ENCODE results near the gene EGFR. TPM values are rescaled to one million over a fixed set of nuclear protein-coding genes. Genes with fewer than 3 reads are reported as not detected.

EGFR gene
- total and polyA plus RNA-seq, 5 donors from 2014 or later, result not detected

DNA sequence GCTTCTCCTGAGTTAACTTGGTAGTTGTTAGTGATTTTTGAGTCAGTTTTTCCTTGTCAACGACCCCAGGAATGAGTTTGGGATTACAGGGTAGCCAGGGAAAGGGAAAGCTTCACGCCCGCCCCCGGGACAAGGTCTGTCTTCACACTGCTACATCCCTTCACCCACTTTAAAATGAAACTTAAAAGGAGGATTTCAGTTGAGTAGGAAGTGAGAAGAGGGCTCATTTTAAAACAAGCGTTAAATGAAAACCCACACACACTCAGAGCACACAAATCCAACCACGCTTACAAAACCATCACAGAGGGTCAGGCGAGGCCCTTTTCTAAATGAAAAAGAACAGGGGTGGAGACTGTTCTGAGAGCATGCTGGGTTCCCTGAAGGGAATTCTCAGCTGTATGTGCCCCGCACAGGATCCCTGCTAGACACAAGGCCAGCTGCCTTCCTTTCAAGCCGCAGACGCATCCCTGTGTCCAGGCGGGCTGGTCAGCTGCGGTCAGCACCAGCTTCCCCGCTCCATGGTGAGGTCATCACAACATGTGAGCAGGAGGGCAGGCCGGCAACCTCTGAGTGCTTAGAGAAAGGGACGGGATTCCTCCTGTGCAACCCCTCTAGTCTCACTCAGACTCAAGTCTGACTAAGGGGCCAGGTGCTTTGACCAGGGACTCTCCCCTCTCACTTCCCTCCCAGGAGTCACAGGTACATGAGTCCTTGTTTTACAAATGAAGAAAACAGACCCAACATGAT lies 111.8 kb downstream of the EGFR start:
- Histone ChIP-seq H3K36me3 (ENCODE audit: control insufficient read depth, insufficient read depth, low read length) (no peaks in the 10 kb centered on the region), H3K9me3 (ENCODE audit: control insufficient read depth in 2 of 2, low read length in 2 of 2) (no peaks in the 10 kb centered on the region), H3K27me3 (ENCODE audit: control insufficient read depth, insufficient read depth, low read length) (no peaks in the 10 kb centered on the region), H3K4me1 (ENCODE audit: control insufficient read depth, insufficient read depth, low read length, poor library complexity, severe bottlenecking) (no peaks in the 10 kb centered on the region), H3K27ac (ENCODE audit: insufficient read depth, low read length, poor library complexity, severe bottlenecking) (no peak overlapping the region), H3K4me3 (ENCODE audit: low read depth, low read length) (no peak overlapping the region)
- Mint-ChIP-seq H3K27ac (no peak overlapping the region), H3K27me3 (peaks cover 16% of the 10 kb centered on the region), H3K36me3 (no peaks in the 10 kb centered on the region), H3K4me3 (no peak overlapping the region), H3K4me1 (no peaks in the 10 kb centered on the region), H3K9me3 (peaks cover 0 to 4% (median 0%) of the 10 kb centered on the region in 7 donors)
- DNase-seq, result no peak
- no peak for ATAC-seq (ENCODE audit: low read depth in 2 of 2)

DNA sequence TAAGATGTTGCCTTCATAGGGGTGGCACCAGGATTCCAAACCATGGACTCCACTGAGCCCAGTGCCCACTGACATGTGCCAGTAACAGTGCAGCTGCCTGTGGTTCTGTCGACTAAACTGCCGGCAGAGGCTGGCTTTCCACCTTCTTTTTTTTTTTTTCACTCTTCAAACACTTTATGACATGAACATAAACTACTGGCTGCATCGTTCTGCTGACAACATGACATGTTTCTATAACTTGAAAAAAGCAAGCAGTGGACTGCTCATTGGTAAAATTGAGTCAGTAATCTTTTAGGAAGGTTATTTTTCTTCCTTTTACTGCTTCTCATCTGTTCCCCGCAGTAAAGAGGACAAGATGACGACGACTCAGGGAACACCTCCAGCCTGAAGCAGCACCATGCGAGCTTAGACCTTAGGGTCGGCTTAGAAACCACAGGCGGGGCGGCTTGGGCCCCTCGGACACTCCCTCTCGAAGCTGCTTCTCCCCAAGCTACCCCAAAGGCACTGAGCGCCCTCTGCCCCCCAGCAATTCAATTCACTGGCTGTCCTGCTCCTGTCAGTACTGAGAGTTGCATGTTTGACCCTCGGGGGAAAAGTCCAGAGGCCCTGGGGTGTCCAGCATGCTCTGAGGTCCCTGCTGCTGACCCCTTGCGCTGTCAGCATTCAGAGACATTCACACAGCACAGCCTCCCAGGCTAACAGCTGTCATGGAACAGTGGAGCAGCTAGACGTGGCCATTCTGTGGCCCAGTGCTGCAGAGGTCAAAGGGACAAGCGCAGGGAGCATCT lies 112.5 kb downstream of the EGFR start:
- Mint-ChIP-seq H3K9me3 (peaks cover 0 to 4% (median 0%) of the 10 kb centered on the region in 7 donors), H3K4me1 (no peaks in the 10 kb centered on the region), H3K27me3 (peaks cover 16% of the 10 kb centered on the region), H3K4me3 (no peak overlapping the region), H3K27ac (no peak overlapping the region), H3K36me3 (no peaks in the 10 kb centered on the region)
- DNase-seq, result no peak
- Histone ChIP-seq H3K4me1 (ENCODE audit: control insufficient read depth, insufficient read depth, low read length, poor library complexity, severe bottlenecking) (no peaks in the 10 kb centered on the region), H3K27ac (ENCODE audit: insufficient read depth, low read length, poor library complexity, severe bottlenecking) (no peak overlapping the region), H3K36me3 (ENCODE audit: control insufficient read depth, insufficient read depth, low read length) (no peaks in the 10 kb centered on the region), H3K27me3 (ENCODE audit: control insufficient read depth, insufficient read depth, low read length) (no peaks in the 10 kb centered on the region), H3K9me3 (ENCODE audit: control insufficient read depth in 2 of 2, low read length in 2 of 2) (no peaks in the 10 kb centered on the region), H3K4me3 (ENCODE audit: low read depth, low read length) (no peak overlapping the region)
- no peak for ATAC-seq (ENCODE audit: low read depth in 2 of 2)

DNA sequence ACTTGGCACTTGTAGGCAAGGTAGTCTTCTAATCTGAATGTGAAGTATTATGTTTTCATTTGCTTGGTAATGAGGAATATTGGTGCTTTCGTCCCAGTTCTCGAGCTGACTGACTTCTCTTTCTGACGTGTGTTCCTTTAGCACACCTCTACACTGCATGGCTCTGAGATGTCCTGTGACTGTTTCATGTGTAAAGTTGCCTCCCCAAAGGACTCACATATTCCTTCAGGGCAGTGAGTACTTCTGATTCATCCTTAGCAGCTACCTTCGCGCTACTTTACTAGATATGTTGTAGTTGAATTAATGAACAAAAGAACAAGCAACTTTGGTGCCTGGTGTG lies 113.7 kb downstream of the EGFR start:
- H3K27ac Mint-ChIP-seq, result no peak overlapping the region
- H3K36me3 Mint-ChIP-seq, result no peaks in the 10 kb centered on the region
- Histone ChIP-seq H3K9me3 (ENCODE audit: control insufficient read depth in 2 of 2, low read length in 2 of 2) (no peaks in the 10 kb centered on the region), H3K27me3 (ENCODE audit: control insufficient read depth, insufficient read depth, low read length) (no peaks in the 10 kb centered on the region), H3K36me3 (ENCODE audit: control insufficient read depth, insufficient read depth, low read length) (no peaks in the 10 kb centered on the region), H3K4me3 (ENCODE audit: low read depth, low read length) (no peak overlapping the region), H3K4me1 (ENCODE audit: control insufficient read depth, insufficient read depth, low read length, poor library complexity, severe bottlenecking) (no peaks in the 10 kb centered on the region), H3K27ac (ENCODE audit: insufficient read depth, low read length, poor library complexity, severe bottlenecking) (no peak overlapping the region)
- no peaks in the 10 kb centered on the region for H3K4me1 Mint-ChIP-seq
- H3K27me3 Mint-ChIP-seq, result peaks cover 16% of the 10 kb centered on the region
- DNase-seq (no peak), ATAC-seq (ENCODE audit: low read depth in 2 of 2) (no peak)
- no peak overlapping the region for H3K4me3 Mint-ChIP-seq
- H3K9me3 Mint-ChIP-seq, result peaks cover 0 to 5% (median 0%) of the 10 kb centered on the region in 7 donors

DNA sequence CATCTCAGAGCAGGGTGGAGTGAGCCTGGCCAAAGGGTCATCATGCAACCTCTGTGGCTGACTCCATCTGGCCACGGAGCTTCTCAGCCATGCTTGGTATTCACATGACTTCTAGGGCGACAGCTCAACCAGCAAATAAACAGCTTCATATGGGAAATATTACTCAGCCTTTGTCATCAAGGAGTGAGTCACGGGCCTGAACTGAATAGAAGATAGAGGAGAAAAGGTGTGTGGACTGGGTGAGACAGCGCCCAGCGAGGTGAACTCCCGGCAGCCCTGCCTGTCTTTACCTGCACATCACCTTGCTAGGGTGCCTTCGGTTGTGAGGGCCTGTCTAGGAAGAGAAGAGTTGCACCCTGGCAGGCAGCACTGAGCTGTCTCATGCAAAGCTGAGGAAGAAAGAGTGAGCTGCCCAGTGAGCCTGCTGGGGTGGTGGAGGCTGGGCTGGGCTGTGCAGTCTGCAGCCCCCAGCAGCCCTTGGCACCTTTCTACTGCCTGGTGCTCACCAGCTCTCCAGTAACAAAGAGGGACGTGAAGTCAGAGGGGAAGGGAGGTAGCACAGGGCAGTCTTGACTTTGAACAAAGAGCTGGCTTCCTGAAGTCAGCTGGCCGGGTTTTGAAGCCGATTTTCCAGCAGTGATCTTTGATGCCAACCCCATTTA lies 114.2 kb downstream of the EGFR start:
- ATAC-seq (ENCODE audit: low read depth in 2 of 2) (no peak), DNase-seq (no peak)
- Mint-ChIP-seq H3K9me3 (peaks cover 0 to 9% (median 3%) of the 10 kb centered on the region in 7 donors), H3K36me3 (no peaks in the 10 kb centered on the region), H3K4me1 (no peaks in the 10 kb centered on the region), H3K4me3 (no peak overlapping the region), H3K27ac (no peak overlapping the region), H3K27me3 (peaks cover 16% of the 10 kb centered on the region)
- Histone ChIP-seq H3K4me1 (ENCODE audit: control insufficient read depth, insufficient read depth, low read length, poor library complexity, severe bottlenecking) (no peaks in the 10 kb centered on the region), H3K9me3 (ENCODE audit: control insufficient read depth in 2 of 2, low read length in 2 of 2) (no peaks in the 10 kb centered on the region), H3K27me3 (ENCODE audit: control insufficient read depth, insufficient read depth, low read length) (no peaks in the 10 kb centered on the region), H3K27ac (ENCODE audit: insufficient read depth, low read length, poor library complexity, severe bottlenecking) (no peak overlapping the region), H3K4me3 (ENCODE audit: low read depth, low read length) (no peak overlapping the region), H3K36me3 (ENCODE audit: control insufficient read depth, insufficient read depth, low read length) (no peaks in the 10 kb centered on the region)

DNA sequence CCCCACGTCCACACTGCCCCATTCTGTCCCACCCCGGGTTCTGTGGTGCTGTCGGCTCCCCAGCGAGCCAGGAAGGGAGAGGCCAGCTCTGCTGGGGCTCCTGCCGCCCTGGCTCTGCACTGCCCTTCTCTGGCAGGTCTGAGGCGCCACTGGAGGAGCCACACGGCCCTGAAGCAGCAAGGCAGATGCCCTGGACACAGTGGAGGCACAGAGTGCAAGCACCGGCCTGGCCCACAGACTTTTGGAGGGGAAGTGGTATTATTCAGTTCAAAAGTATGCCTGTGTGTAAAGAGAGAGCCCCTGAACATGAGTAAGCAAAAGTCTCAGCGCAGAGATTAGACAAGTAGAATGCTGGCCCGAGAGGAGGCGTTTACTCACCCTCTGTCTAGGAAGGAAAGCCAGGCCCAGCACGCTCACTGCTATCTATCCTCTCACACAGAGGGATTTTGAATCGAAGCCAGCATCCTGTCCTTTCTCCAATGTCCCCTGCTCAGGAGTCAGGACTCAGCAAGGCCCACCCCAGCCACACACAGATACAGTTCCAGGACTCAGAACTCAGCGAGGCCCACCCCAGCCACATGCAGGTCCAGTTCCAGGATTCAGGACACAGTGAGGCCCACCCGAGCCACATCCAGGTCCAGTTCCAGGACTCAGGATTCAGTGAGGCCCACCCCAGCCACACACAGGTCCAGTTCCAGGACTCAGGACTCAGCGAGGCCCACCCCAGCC lies 115.0 kb downstream of the EGFR start:
- H3K36me3 ChIP-seq (ENCODE audit: control insufficient read depth, insufficient read depth, low read length), result no peaks in the 10 kb centered on the region
- ATAC-seq (ENCODE audit: low read depth in 2 of 2) (no peak), DNase-seq (no peak)
- no peaks in the 10 kb centered on the region for H3K36me3 Mint-ChIP-seq
- H3K9me3 Mint-ChIP-seq, result peaks cover 0 to 12% (median 3%) of the 10 kb centered on the region in 7 donors
- H3K27ac Mint-ChIP-seq, result no peak overlapping the region
- no peak overlapping the region for H3K4me3 ChIP-seq (ENCODE audit: low read depth, low read length)
- H3K27me3 Mint-ChIP-seq, result peaks cover 16% of the 10 kb centered on the region
- no peak overlapping the region for H3K27ac ChIP-seq (ENCODE audit: insufficient read depth, low read length, poor library complexity, severe bottlenecking)
- no peaks in the 10 kb centered on the region for H3K4me1 ChIP-seq (ENCODE audit: control insufficient read depth, insufficient read depth, low read length, poor library complexity, severe bottlenecking)
- no peaks in the 10 kb centered on the region for H3K4me1 Mint-ChIP-seq
- H3K4me3 Mint-ChIP-seq, result no peak overlapping the region
- peaks cover under 1% of the 10 kb centered on the region for H3K27me3 ChIP-seq (ENCODE audit: control insufficient read depth, insufficient read depth, low read length)
- H3K9me3 ChIP-seq (ENCODE audit: control insufficient read depth in 2 of 2, low read length in 2 of 2), result peaks cover 0 to 2% of the 10 kb centered on the region in 2 experiments

DNA sequence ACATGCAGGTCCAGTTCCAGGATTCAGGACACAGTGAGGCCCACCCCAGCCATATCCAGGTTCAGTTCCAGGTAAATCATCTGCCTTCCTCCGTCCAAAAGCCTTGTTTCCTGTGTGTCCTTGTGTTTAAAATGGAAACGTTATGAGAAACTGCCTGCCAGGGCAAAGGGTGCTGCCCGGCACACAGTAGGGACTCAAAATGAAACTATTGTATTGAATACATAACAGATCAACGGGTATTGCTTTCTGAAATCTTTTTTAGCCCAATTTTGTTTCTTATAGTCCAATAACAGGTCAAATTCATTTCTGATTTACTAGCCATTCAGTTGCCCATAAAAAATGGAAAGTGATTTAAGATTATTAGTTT lies 115.5 kb downstream of the EGFR start:
- peaks cover 0 to 5% of the 10 kb centered on the region in 2 experiments for H3K9me3 ChIP-seq (ENCODE audit: control insufficient read depth in 2 of 2, low read length in 2 of 2)
- Mint-ChIP-seq H3K27ac (no peak overlapping the region), H3K27me3 (peaks cover 11% of the 10 kb centered on the region), H3K4me1 (no peaks in the 10 kb centered on the region), H3K4me3 (no peak overlapping the region), H3K36me3 (no peaks in the 10 kb centered on the region), H3K9me3 (peaks cover 0 to 14% (median 3%) of the 10 kb centered on the region in 7 donors)
- peaks cover 2% of the 10 kb centered on the region for H3K27me3 ChIP-seq (ENCODE audit: control insufficient read depth, insufficient read depth, low read length)
- H3K4me1 ChIP-seq (ENCODE audit: control insufficient read depth, insufficient read depth, low read length, poor library complexity, severe bottlenecking), result no peaks in the 10 kb centered on the region
- DNase-seq (no peak), ATAC-seq (ENCODE audit: low read depth in 2 of 2) (no peak)
- no peaks in the 10 kb centered on the region for H3K36me3 ChIP-seq (ENCODE audit: control insufficient read depth, insufficient read depth, low read length)
- H3K27ac ChIP-seq (ENCODE audit: insufficient read depth, low read length, poor library complexity, severe bottlenecking), result no peak overlapping the region
- H3K4me3 ChIP-seq (ENCODE audit: low read depth, low read length), result no peak overlapping the region

DNA sequence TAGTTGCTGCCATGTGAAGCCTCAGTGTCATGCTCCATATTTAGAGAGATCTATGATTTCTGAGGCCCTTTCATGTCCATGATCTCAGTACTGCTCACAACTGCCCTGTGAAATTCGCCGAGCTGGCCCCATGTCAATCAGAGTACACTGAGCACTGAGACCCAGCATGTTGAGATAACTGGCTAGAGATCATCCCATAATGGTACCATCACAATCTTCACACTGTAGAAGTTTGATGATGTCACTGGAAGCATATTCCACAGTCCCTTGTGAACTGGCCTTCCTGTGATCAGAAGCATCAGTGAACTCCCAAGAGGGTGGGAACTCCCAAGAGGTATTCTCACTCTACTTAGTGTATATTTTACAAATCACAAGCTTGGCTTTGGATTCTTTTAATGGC lies 116.0 kb downstream of the EGFR start:
- H3K27ac ChIP-seq (ENCODE audit: insufficient read depth, low read length, poor library complexity, severe bottlenecking), result no peak overlapping the region
- no peaks in the 10 kb centered on the region for H3K36me3 ChIP-seq (ENCODE audit: control insufficient read depth, insufficient read depth, low read length)
- ATAC-seq (ENCODE audit: low read depth in 2 of 2), result no peak
- H3K4me3 Mint-ChIP-seq, result no peak overlapping the region
- no peaks in the 10 kb centered on the region for H3K36me3 Mint-ChIP-seq
- H3K4me3 ChIP-seq (ENCODE audit: low read depth, low read length), result no peak overlapping the region
- H3K9me3 Mint-ChIP-seq, result peaks cover 0 to 14% (median 3%) of the 10 kb centered on the region in 7 donors
- H3K27me3 ChIP-seq (ENCODE audit: control insufficient read depth, insufficient read depth, low read length), result peaks cover 2% of the 10 kb centered on the region
- no peak overlapping the region for H3K27ac Mint-ChIP-seq
- no peaks in the 10 kb centered on the region for H3K4me1 Mint-ChIP-seq
- peaks cover 11% of the 10 kb centered on the region for H3K27me3 Mint-ChIP-seq
- DNase-seq, result no peak
- H3K4me1 ChIP-seq (ENCODE audit: control insufficient read depth, insufficient read depth, low read length, poor library complexity, severe bottlenecking), result no peaks in the 10 kb centered on the region
- H3K9me3 ChIP-seq (ENCODE audit: control insufficient read depth in 2 of 2, low read length in 2 of 2), result peaks cover 0 to 5% of the 10 kb centered on the region in 2 experiments

Data from CD4-positive, CD25-positive, alpha-beta regulatory T cell (primary cell).